Epithelial cell of proximal tubule (primary cell): ENCODE data around the gene RAB15. TPM values are rescaled to one million over a fixed set of nuclear protein-coding genes. Genes with fewer than 3 reads are reported as not detected.

Experiments
- DNase-seq: peaks from one replicate; pipeline ENCODE4 v3.0.0-alpha.2; 2011; ENCODE audit warnings: low read depth
- H3K4me3 ChIP-seq: 2 replicates; pipeline ENCODE4 v1.5.1; 2011; ENCODE audit warnings: low read depth, mild to moderate bottlenecking, low read length
- total RNA-seq: library from RNA; depleted of rRNA; stranded (reverse); fragments of >200 nt; gene quantifications from 2 replicates; pipeline ENCODE4 v1.2.3, GENCODE V29; 2015
- TF ChIP-seq, protein P1 (sequence below): conservative IDR thresholded peaks from 2 replicates; pipeline ENCODE4 v1.5.1; 2012; ENCODE audit warnings: low read depth, mild to moderate bottlenecking, low read length

Gene RAB15
- total RNA-seq, 1 donor from 2014 or later, result 21.2 TPM

GRCh38 chr14:64927031-64927430, 45.1 kb downstream of the RAB15 start:
- DNase-seq, result no peak
- no peak overlapping the region for H3K4me3 ChIP-seq
- TF ChIP-seq, protein P1, sequence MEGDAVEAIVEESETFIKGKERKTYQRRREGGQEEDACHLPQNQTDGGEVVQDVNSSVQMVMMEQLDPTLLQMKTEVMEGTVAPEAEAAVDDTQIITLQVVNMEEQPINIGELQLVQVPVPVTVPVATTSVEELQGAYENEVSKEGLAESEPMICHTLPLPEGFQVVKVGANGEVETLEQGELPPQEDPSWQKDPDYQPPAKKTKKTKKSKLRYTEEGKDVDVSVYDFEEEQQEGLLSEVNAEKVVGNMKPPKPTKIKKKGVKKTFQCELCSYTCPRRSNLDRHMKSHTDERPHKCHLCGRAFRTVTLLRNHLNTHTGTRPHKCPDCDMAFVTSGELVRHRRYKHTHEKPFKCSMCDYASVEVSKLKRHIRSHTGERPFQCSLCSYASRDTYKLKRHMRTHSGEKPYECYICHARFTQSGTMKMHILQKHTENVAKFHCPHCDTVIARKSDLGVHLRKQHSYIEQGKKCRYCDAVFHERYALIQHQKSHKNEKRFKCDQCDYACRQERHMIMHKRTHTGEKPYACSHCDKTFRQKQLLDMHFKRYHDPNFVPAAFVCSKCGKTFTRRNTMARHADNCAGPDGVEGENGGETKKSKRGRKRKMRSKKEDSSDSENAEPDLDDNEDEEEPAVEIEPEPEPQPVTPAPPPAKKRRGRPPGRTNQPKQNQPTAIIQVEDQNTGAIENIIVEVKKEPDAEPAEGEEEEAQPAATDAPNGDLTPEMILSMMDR, result no peak

GRCh38 chr14:64926398-64926995, 45.6 kb downstream of the RAB15 start:
- TF ChIP-seq, protein P1, result no peak
- H3K4me3 ChIP-seq, result no peak overlapping the region
- no peak for DNase-seq

- no peak overlapping the region for H3K4me3 ChIP-seq
- no peak for DNase-seq
- TF ChIP-seq, protein P1, result no peak
Observed at GRCh38 chr14:64923015-64923414, 49.1 kb downstream of the RAB15 start.

DNA sequence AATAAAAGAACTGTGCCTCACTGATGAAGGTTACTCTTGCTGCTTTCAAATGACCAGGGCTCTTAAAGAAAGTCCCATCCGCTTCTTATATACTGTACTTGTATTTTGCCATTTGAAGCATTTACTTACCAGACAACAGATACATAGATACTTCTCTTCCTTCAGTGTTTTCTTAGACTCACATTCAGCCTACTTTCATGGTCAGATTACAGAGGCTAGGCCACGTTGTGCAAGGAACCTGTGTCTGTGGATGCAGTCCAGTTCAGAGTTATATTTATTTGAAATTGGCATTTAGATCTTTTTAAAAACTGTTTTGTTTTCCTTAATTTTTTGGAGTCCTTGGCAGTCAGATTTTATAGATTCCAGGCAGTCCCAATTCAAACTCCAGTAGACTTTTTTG, 51.7 kb downstream of the RAB15 start:
- H3K4me3 ChIP-seq, result no peak overlapping the region
- DNase-seq, result no peak
- TF ChIP-seq, protein P1, result no peak

- TF ChIP-seq, protein P1, result no peak
- DNase-seq, result no peak
- no peak overlapping the region for H3K4me3 ChIP-seq
Observed at GRCh38 chr14:64919618-64920017, 52.5 kb downstream of the RAB15 start.

GRCh38 chr14:64919215-64919614, 52.9 kb downstream of the RAB15 start:
- no peak for DNase-seq
- TF ChIP-seq, protein P1, result no peak

DNA sequence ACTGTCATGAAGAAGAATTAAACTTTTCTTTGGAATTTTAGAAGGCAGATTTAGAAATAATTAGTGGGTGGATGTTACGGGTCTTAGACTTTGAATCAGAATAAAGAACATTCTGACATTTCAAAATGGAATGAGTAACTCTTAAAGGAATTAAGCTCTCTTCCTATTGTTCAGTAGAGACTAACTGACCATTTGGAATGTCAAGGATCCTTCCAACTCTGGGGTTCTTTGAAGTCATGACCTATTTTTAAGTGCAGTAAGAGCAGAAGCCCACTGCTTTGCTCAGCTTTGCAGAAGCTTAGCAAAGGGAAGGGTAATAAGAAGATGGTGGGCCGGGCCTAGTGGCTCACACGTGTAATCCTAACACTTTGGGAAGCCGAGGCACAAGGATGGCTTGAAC, 53.9 kb downstream of the RAB15 start:
- no peak for DNase-seq
- TF ChIP-seq, protein P1, result no peak
- H3K4me3 ChIP-seq, result no peak overlapping the region

More at GRCh38 chr14:64919215-64919614, 52.9 kb downstream of the RAB15 start:
- no peak overlapping the region for H3K4me3 ChIP-seq
